H1 (cell line): Measurements from ENCODE around the gene COL21A1. TPM values are rescaled to one million over a fixed set of nuclear protein-coding genes. Genes with fewer than 3 reads are reported as not detected.
A peak's percentile ranks its signal among the peaks of the same experiment; 100 is the strongest.

Source experiments
- CHD1 ChIP-seq: IDR thresholded peaks from 2 replicates; pipeline ENCODE4 v1.6.1; 2012; ENCODE audit warnings: low read depth, low read length, improper control_type of control experiment
- JUN ChIP-seq: IDR thresholded peaks from 2 replicates; pipeline ENCODE4 v1.6.1; 2011; ENCODE audit warnings: low read depth, mild to moderate bottlenecking, improper control_type of control experiment, low read length
- KDM5A ChIP-seq: fragments of 200-600 bp; IDR thresholded peaks from 2 replicates; pipeline ENCODE4 v1.7.1; 2012; ENCODE audit warnings: mild to moderate bottlenecking, low read length, inconsistent platforms, mixed read lengths
- MAFK ChIP-seq: IDR thresholded peaks from 2 replicates; pipeline ENCODE4 v1.6.1; 2012; ENCODE audit warnings: low read depth, mild to moderate bottlenecking, improper control_type of control experiment, low read length
- NANOG ChIP-seq: IDR thresholded peaks from 2 replicates; pipeline ENCODE4 v1.6.1; 2011; ENCODE audit warnings: low read length, low read depth, mild to moderate bottlenecking, inconsistent platforms; ENCODE audit not compliant: insufficient read depth, poor library complexity, severe bottlenecking
- NRF1 ChIP-seq: IDR thresholded peaks from 2 replicates; pipeline ENCODE4 v1.6.1; 2011; ENCODE audit warnings: mild to moderate bottlenecking, low read depth, low read length, improper control_type of control experiment
- TAF7 ChIP-seq: optimal IDR thresholded peaks from 2 replicates; pipeline ENCODE3; 2011; ENCODE audit warnings: low read depth, mild to moderate bottlenecking, inconsistent platforms, low read length, moderate library complexity, borderline replicate concordance
- polyA plus RNA-seq, 7 experiments: library from polyadenylated mRNA; depleted of rRNA in 3 of 7; stranded (reverse) in 5 of 7; unstranded in 2 of 7; fragments of >200 nt in 5 of 7; fragments of 200-250 nt in 2 of 7; gene quantifications; 1 replicate in 5 of 7; 2 replicates in 1 of 7; 4 replicates in 1 of 7; pipeline versions ENCODE4 v1.2.1 to v1.2.3, GENCODE V29; 2011 to 2013; ENCODE audit warnings: missing spikeins in 2 of 7, mixed read lengths in 2 of 7
- total RNA-seq: library from RNA; stranded (reverse); fragmentation: NEBNext Ultra II Directional; extraction: Animal tissue kit (Norgen Biotek cat#: 25700); gene quantifications from 2 replicates; pipeline ENCODE4 v1.2.1, GENCODE V29; 2021
- TF ChIP-seq, protein P1 (sequence below): fragments of 300-600 bp; sonication (generic); IDR thresholded peaks from 2 replicates; pipeline ENCODE4 v1.7.1; 2012; ENCODE audit warnings: low read length, moderate library complexity, mild to moderate bottlenecking, inconsistent platforms; ENCODE audit not compliant: insufficient replicate concordance
- TF ChIP-seq, protein P2 (sequence below): IDR thresholded peaks from 2 replicates; pipeline ENCODE4 v1.6.1; 2011; ENCODE audit warnings: low read length, improper control_type of control experiment

The COL21A1 gene
- total and polyA plus RNA-seq, 2 of the 8 experiments (the other 6 are each of a cell fraction or from before 2014, with no cell fraction given): 1.6 to 3.4 TPM

DNA sequence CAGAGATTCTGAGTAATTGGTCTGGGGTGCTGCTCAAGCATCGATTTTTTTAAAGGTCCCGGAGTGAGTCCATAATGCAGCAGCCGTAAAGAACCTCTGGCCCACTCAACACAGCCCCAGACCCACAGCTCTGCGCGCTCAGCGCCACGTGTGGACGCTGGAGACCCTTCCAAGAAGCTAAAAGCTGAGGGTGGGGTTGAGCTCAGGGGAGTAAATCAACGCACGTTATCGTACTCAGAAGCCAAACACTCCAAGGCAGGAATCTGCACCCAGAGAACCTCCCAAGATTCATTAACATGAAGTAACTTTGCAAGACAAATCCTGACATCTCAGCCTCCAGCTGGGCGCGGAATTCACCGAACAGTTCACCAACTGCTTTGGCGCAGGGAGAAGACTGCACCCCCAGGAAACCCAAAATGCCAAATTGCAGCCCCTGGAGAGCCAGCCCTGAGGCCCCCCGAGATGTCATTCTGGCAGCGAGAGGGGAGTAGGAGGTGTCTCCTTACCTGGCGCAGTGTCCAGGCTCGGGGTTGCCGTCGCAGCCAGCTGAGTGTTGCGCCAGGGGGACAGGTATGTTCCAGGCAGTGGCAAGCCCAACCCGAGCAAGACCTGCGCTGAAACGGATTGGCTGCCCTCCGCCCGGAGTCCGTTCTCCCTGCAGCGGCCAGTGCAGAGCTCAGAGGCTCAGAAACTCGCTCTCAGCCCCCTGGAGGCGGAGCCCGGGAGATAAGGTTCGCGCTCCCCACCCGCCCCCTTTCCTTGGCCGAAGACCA, at the start of gene COL21A1 (continued):
- TF ChIP-seq, protein P1, sequence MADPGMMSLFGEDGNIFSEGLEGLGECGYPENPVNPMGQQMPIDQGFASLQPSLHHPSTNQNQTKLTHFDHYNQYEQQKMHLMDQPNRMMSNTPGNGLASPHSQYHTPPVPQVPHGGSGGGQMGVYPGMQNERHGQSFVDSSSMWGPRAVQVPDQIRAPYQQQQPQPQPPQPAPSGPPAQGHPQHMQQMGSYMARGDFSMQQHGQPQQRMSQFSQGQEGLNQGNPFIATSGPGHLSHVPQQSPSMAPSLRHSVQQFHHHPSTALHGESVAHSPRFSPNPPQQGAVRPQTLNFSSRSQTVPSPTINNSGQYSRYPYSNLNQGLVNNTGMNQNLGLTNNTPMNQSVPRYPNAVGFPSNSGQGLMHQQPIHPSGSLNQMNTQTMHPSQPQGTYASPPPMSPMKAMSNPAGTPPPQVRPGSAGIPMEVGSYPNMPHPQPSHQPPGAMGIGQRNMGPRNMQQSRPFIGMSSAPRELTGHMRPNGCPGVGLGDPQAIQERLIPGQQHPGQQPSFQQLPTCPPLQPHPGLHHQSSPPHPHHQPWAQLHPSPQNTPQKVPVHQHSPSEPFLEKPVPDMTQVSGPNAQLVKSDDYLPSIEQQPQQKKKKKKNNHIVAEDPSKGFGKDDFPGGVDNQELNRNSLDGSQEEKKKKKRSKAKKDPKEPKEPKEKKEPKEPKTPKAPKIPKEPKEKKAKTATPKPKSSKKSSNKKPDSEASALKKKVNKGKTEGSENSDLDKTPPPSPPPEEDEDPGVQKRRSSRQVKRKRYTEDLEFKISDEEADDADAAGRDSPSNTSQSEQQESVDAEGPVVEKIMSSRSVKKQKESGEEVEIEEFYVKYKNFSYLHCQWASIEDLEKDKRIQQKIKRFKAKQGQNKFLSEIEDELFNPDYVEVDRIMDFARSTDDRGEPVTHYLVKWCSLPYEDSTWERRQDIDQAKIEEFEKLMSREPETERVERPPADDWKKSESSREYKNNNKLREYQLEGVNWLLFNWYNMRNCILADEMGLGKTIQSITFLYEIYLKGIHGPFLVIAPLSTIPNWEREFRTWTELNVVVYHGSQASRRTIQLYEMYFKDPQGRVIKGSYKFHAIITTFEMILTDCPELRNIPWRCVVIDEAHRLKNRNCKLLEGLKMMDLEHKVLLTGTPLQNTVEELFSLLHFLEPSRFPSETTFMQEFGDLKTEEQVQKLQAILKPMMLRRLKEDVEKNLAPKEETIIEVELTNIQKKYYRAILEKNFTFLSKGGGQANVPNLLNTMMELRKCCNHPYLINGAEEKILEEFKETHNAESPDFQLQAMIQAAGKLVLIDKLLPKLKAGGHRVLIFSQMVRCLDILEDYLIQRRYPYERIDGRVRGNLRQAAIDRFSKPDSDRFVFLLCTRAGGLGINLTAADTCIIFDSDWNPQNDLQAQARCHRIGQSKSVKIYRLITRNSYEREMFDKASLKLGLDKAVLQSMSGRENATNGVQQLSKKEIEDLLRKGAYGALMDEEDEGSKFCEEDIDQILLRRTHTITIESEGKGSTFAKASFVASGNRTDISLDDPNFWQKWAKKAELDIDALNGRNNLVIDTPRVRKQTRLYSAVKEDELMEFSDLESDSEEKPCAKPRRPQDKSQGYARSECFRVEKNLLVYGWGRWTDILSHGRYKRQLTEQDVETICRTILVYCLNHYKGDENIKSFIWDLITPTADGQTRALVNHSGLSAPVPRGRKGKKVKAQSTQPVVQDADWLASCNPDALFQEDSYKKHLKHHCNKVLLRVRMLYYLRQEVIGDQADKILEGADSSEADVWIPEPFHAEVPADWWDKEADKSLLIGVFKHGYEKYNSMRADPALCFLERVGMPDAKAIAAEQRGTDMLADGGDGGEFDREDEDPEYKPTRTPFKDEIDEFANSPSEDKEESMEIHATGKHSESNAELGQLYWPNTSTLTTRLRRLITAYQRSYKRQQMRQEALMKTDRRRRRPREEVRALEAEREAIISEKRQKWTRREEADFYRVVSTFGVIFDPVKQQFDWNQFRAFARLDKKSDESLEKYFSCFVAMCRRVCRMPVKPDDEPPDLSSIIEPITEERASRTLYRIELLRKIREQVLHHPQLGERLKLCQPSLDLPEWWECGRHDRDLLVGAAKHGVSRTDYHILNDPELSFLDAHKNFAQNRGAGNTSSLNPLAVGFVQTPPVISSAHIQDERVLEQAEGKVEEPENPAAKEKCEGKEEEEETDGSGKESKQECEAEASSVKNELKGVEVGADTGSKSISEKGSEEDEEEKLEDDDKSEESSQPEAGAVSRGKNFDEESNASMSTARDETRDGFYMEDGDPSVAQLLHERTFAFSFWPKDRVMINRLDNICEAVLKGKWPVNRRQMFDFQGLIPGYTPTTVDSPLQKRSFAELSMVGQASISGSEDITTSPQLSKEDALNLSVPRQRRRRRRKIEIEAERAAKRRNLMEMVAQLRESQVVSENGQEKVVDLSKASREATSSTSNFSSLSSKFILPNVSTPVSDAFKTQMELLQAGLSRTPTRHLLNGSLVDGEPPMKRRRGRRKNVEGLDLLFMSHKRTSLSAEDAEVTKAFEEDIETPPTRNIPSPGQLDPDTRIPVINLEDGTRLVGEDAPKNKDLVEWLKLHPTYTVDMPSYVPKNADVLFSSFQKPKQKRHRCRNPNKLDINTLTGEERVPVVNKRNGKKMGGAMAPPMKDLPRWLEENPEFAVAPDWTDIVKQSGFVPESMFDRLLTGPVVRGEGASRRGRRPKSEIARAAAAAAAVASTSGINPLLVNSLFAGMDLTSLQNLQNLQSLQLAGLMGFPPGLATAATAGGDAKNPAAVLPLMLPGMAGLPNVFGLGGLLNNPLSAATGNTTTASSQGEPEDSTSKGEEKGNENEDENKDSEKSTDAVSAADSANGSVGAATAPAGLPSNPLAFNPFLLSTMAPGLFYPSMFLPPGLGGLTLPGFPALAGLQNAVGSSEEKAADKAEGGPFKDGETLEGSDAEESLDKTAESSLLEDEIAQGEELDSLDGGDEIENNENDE: no peak
- TF ChIP-seq, protein P2, sequence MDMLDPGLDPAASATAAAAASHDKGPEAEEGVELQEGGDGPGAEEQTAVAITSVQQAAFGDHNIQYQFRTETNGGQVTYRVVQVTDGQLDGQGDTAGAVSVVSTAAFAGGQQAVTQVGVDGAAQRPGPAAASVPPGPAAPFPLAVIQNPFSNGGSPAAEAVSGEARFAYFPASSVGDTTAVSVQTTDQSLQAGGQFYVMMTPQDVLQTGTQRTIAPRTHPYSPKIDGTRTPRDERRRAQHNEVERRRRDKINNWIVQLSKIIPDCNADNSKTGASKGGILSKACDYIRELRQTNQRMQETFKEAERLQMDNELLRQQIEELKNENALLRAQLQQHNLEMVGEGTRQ: no peak
- TF ChIP-seq NANOG: peak; percentile 60
- TF ChIP-seq KDM5A: no peak
- no peak for TF ChIP-seq NRF1
- no peak for TF ChIP-seq JUN
- TF ChIP-seq CHD1: no peak
- TF ChIP-seq TAF7: no peak
- no peak for TF ChIP-seq MAFK
